ENCODE measurements around the gene TMEM164. TPM values are rescaled to one million over a fixed set of nuclear protein-coding genes. Genes with fewer than 3 reads are reported as not detected.

Gene TMEM164
- total RNA-seq, 4 donors from 2014 or later: 7.1 to 20.3 (median 13.3) TPM

DNA sequence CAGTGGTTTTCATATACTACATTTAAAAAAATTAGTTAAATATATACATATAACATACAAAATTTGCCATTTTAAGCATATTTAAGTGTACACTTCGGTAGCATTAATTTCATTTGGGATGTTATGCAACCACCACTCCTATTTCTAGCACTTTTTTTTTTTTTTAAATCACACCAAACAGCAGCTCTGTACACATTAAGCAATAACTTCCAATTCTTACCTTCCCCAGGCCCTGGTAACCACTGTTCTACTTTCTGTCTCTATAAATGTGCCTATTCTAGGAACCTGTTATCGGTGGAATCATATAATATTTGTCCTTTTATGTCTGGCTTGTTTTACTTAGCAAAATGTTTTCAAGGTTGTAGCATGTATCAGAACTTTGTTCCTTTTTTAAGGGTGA lies 39.1 kb downstream of the TMEM164 start:
- peaks cover 0 to 11% of the 10 kb centered on the region in 2 donors for H3K27me3 ChIP-seq
- no peak overlapping the region for H3K4me3 ChIP-seq
- H3K27ac ChIP-seq: no peak overlapping the region
- H3K36me3 ChIP-seq: no peaks in the 10 kb centered on the region
- no peak for DNase-seq (ENCODE audit: low spot score in 2 of 2)
- WGBS, 2 donors: 80 to 82% methylated on average over 2 of the region's 2 CpGs
- H3K4me1 ChIP-seq: peaks cover 0 to 6% (median 0%) of the 10 kb centered on the region in 4 donors
- no peaks in the 10 kb centered on the region for H3K9me3 ChIP-seq
- no peak for TF ChIP-seq EP300 (IDR thresholded peaks at IDR 0.05)
- no peak for TF ChIP-seq POLR2A (IDR thresholded peaks at IDR 0.05)
- TF ChIP-seq, protein P1, sequence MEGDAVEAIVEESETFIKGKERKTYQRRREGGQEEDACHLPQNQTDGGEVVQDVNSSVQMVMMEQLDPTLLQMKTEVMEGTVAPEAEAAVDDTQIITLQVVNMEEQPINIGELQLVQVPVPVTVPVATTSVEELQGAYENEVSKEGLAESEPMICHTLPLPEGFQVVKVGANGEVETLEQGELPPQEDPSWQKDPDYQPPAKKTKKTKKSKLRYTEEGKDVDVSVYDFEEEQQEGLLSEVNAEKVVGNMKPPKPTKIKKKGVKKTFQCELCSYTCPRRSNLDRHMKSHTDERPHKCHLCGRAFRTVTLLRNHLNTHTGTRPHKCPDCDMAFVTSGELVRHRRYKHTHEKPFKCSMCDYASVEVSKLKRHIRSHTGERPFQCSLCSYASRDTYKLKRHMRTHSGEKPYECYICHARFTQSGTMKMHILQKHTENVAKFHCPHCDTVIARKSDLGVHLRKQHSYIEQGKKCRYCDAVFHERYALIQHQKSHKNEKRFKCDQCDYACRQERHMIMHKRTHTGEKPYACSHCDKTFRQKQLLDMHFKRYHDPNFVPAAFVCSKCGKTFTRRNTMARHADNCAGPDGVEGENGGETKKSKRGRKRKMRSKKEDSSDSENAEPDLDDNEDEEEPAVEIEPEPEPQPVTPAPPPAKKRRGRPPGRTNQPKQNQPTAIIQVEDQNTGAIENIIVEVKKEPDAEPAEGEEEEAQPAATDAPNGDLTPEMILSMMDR (IDR thresholded peaks at IDR 0.05): no peak

DNA sequence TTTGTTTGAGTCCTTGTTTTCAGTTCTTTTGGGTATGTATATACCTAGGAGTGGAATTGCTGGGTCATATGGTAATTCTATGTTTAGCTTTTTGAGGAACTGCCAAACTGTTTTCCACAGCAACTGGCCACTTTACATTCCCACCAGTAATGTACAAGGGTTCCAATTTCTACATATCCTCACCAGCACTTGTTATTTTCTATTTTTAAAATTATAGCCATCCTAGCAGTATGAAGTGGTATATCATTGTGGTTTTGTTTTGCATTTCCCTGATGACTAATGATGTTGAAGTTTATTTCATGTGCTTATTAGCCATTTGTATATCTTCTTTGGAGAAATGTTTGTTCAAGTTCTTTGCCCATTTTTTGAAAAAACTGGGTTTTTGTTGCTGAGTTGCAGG lies 39.6 kb downstream of the TMEM164 start:
- Histone ChIP-seq H3K4me1 (peaks cover 0 to 6% (median 0%) of the 10 kb centered on the region in 4 donors), H3K4me3 (no peak overlapping the region), H3K27ac (no peak overlapping the region), H3K27me3 (peaks cover 0 to 11% of the 10 kb centered on the region in 2 donors), H3K9me3 (no peaks in the 10 kb centered on the region), H3K36me3 (no peaks in the 10 kb centered on the region)
- TF ChIP-seq EP300 (IDR thresholded peaks at IDR 0.05) (no peak), POLR2A (IDR thresholded peaks at IDR 0.05) (no peak)
- TF ChIP-seq, protein P1 (IDR thresholded peaks at IDR 0.05): no peak
- no peak for DNase-seq (ENCODE audit: low spot score in 2 of 2)

- peaks cover 0 to 11% of the 10 kb centered on the region in 2 donors for H3K27me3 ChIP-seq
- no peaks in the 10 kb centered on the region for H3K9me3 ChIP-seq
- H3K4me1 ChIP-seq: peaks cover 0 to 6% (median 0%) of the 10 kb centered on the region in 4 donors
- TF ChIP-seq, protein P1 (IDR thresholded peaks at IDR 0.05): no peak
- TF ChIP-seq EP300 (IDR thresholded peaks at IDR 0.05): no peak
- TF ChIP-seq POLR2A (IDR thresholded peaks at IDR 0.05): no peak
- WGBS, 2 donors: 10 to 16% methylated on average over 2 of the region's 2 CpGs
- no peak overlapping the region for H3K27ac ChIP-seq
- DNase-seq (ENCODE audit: low spot score in 2 of 2): no peak
- H3K36me3 ChIP-seq: no peaks in the 10 kb centered on the region
- H3K4me3 ChIP-seq: no peak overlapping the region
Measured at GRCh38 chrX:110043506-110043905, 40.6 kb downstream of the TMEM164 start.

- 77 to 90% methylated on average over 4 of the region's 4 CpGs for WGBS, 2 donors
- H3K9me3 ChIP-seq: no peaks in the 10 kb centered on the region
- H3K36me3 ChIP-seq: no peaks in the 10 kb centered on the region
- no peak overlapping the region for H3K4me3 ChIP-seq
- H3K27ac ChIP-seq: no peak overlapping the region
- peaks cover 0 to 11% of the 10 kb centered on the region in 2 donors for H3K27me3 ChIP-seq
- DNase-seq (ENCODE audit: low spot score in 2 of 2): no peak
- TF ChIP-seq EP300 (IDR thresholded peaks at IDR 0.05) (no peak), POLR2A (IDR thresholded peaks at IDR 0.05) (no peak)
- TF ChIP-seq, protein P1 (IDR thresholded peaks at IDR 0.05): no peak
- peaks cover 0 to 6% (median 0%) of the 10 kb centered on the region in 4 donors for H3K4me1 ChIP-seq
Measured at GRCh38 chrX:110044346-110045249, 41.7 kb downstream of the TMEM164 start.

GRCh38 chrX:110045421-110045820 lies 42.5 kb downstream of the TMEM164 start:
- DNase-seq (ENCODE audit: low spot score in 2 of 2): no peak
- WGBS, 2 donors: 90 to 100% methylated on average over 3 of the region's 3 CpGs
- Histone ChIP-seq H3K4me1 (peaks cover 0 to 6% (median 0%) of the 10 kb centered on the region in 4 donors), H3K36me3 (no peaks in the 10 kb centered on the region), H3K27me3 (peaks cover 0 to 11% of the 10 kb centered on the region in 2 donors), H3K4me3 (no peak overlapping the region), H3K27ac (no peak overlapping the region), H3K9me3 (no peaks in the 10 kb centered on the region)
- TF ChIP-seq, protein P1 (IDR thresholded peaks at IDR 0.05): no peak
- no peak for TF ChIP-seq POLR2A (IDR thresholded peaks at IDR 0.05)
- TF ChIP-seq EP300 (IDR thresholded peaks at IDR 0.05): no peak
